NOMO-1 treated with DMSO at 0.1 percent for 48 hours (cell line): ENCODE measurements around the gene BCAN.
A peak's percentile ranks its signal among the peaks of the same experiment; 100 is the strongest.
"Not testable (repeated sequence)": the region's sequence is repeated elsewhere in the genome, so short reads cannot be mapped to it uniquely, and the experiment has no call there.

Source experiments
- DNase-seq: peaks from one replicate; lab custom pipeline; 2025; ENCODE audit not compliant: unreplicated experiment; lab: John Stamatoyannopoulos, UW

The BCAN gene, protein sequence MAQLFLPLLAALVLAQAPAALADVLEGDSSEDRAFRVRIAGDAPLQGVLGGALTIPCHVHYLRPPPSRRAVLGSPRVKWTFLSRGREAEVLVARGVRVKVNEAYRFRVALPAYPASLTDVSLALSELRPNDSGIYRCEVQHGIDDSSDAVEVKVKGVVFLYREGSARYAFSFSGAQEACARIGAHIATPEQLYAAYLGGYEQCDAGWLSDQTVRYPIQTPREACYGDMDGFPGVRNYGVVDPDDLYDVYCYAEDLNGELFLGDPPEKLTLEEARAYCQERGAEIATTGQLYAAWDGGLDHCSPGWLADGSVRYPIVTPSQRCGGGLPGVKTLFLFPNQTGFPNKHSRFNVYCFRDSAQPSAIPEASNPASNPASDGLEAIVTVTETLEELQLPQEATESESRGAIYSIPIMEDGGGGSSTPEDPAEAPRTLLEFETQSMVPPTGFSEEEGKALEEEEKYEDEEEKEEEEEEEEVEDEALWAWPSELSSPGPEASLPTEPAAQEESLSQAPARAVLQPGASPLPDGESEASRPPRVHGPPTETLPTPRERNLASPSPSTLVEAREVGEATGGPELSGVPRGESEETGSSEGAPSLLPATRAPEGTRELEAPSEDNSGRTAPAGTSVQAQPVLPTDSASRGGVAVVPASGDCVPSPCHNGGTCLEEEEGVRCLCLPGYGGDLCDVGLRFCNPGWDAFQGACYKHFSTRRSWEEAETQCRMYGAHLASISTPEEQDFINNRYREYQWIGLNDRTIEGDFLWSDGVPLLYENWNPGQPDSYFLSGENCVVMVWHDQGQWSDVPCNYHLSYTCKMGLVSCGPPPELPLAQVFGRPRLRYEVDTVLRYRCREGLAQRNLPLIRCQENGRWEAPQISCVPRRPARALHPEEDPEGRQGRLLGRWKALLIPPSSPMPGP

DNA sequence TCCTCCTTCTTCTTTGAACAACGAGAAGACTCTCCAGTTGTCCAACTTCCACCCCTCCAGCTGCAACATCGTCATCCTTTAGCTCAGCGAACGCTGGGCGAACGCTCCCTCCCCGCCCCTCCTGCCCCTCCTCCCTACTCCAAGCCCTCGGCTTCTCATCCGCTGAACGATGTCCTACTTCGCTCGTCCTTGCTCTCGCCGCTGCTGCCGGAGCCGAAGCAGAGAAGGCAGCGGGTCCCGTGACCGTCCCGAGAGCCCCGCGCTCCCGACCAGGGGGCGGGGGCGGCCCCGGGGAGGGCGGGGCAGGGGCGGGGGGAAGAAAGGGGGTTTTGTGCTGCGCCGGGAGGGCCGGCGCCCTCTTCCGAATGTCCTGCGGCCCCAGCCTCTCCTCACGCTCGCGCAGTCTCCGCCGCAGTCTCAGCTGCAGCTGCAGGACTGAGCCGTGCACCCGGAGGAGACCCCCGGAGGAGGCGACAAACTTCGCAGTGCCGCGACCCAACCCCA is at the start of gene BCAN:
TSS of gene BCAN (plus strand) at position 357 of the 504 bp plus-strand sequence. CDS start 3,938 bp downstream, outside the sequence.
- no peak for DNase-seq

DNA sequence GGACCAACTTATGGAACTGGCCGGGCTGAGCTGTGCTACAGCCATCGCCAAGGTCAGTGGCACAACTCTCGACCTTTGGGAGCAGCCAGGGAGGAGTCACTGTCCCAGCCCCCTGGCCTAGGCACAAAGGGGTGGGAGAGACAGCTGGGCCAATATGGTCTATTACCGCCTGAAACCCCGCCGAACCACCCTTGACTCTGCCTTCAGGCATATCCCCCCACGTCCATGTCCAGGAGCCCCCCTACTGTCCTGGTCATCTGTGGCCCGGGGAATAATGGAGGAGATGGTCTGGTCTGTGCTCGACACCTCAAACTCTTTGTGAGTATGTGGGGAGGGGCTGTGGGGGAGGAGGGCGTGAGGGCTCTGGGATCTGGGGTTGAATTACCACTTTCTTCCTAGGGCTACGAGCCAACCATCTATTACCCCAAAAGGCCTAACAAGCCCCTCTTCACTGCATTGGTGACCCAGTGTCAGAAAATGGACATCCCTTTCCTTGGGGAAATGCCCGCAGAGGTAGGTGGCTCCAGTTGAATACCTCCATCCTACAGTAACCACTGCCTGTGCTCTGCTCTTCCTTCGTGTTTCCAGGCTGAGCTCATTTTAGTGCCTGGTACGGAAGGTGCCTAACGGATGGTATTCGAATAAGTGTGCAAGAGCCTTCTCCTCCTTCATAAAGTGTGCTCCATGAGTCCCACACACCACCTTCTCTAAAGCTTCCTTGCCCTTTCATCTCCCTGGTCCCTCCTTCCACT is 49.6 kb upstream of the BCAN start:
- DNase-seq = no peak

DNA sequence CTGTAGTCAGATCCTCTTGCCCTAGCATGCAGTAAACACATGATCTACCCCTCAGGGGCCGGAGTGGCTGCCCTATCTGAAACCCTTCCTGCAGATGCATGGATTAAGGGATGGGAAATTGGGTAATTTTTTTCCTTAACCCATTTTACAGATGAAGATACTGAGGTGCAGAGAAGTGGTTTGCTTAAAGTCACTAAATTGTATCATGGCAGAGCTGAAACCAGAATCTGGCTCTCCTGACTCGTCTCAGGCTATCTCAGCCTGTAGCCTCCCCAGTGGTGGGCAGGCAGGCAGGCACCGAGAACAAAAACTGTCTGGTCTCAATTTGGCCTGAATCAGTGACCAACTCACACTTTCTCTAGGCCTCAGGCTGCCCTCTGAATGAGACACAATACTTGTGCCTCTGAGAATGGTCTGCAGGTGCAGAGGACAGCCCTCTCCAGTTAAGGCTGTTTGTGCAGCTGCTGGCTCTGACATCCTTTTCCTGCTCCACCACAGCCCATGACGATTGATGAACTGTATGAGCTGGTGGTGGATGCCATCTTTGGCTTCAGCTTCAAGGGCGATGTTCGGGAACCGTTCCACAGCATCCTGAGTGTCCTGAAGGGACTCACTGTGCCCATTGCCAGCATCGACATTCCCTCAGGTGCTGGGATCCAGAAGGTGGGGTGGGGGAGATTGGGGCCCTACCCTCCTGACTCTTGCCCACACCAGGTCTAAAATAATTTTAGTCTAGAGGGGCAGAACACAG is 48.8 kb upstream of the BCAN start:
- no peak for DNase-seq

DNA sequence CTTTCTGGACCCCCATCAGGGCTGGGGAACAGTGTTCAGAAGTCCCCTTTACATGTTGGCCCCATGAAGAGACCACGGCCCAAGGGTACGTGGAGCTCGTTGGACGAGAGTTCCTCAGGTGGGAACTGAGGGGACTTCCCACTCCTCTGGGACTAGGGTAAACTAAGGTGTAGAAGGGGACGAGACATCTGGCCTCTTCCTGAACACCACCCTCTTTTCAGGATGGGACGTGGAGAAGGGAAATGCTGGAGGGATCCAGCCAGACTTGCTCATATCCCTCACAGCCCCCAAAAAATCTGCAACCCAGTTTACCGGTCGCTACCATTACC is 48.3 kb upstream of the BCAN start:
- DNase-seq = no peak

DNA sequence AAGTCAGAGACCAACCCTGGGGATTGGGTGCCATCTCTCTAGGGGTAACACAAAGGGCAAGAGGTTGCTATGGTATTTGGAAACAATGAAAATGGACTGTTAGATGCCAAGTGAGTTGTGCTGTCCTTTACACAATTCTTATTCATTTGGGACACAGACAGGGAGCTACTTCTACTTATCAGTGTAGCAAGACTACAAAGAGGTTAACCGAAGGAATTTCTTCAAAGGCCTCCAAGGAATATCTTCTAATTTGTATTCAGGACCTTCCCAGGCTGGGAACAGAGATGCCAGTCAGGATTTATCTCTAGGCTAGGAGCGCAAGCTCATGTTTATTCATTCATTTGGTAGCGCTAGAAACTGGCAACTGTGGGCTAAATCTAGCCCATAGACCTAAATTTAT is 47.7 kb upstream of the BCAN start:
- DNase-seq = no peak

DNA sequence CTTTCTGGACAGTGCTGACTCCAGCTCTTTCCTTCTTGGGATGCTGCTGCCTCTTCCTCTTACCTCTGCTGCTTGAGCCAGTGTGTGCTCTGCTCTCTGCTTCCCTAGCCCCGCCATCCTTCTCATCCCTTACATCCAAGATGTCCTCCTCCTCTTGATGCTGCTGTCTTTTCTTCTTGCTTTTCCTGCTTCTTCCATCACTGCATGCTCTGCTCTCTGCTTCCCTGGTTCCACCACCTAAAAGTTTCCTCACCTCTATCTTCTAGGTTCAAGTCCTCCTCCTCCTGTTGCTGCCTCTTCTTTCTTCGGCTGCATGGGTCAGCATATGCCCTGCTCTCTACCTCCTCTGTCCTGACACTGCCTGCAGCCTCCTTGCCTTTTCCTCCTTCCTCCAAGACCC is 46.9 kb upstream of the BCAN start:
- DNase-seq = no peak

DNA sequence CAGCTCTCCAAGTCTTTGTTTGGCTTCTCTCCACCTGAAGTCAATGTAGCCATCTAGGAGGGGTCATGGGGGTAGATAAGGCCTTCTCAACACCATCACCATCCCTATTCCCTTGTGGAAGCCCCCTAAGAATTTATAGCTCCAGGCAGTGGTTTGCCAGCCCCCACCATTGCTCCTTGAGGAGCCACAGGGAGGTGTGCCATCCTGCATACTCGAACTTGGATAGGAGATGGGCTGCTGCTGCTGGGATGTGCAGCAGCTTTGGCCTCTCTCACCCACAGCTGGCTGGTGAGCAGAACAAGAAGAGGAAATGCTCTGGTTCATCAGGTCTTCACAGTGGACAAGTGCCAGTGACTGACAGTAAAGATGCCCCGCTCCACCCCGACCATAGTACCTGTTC is 45.5 kb upstream of the BCAN start:
- no peak for DNase-seq

DNA sequence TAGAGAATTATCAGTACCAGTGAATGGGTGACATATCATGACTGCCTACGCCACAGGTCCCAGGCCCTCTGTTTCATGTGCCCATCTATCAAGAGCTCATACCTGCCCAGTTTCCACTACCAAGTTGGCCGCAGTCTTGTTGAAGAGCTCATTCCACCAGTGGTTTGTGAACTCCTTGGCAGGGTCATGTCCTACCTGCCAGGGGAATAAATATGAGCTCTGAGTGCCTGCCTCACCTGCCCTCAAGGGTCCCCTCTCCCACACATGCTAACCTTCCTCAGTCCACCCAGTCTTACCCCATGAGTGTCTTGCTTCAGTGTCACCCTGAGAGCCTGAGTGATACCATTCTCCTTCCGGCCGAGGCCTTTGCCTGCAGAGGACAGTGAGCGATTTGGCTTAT is 43.8 kb upstream of the BCAN start:
- no peak for DNase-seq

DNA sequence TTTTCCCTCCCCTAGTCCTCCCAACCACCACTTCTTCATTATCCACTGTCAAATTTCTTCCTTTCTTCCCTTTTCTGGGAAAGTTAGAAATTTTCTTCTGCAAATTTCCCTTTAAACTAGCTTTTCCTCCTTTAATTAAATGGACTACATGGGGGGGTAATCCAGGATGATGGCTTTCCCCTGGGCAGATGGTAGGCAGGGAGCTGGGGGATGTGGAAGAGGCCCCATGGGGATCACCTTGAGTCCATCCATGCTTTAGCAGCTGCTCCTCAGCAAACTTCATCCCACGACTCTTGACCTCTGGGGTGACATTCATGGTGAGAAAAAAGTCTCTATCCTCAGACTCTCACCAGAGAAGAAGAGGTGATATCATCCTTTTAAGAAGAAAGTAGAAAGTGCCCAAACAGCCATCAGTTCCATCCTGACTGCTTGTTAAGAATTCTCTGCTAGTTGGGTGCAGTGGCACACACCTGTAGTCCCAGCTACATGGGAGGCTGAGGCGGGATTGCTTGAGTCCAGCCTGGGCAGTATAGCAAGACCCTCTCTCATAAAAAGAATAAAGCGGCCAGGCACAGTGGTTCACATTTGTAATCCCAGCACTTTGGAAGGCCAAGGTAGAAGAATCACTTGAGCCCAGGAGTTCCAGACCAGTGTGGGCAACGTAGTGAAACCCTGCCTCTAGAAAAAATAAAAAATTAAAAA is 43.0 kb upstream of the BCAN start:
- no peak for DNase-seq

DNA sequence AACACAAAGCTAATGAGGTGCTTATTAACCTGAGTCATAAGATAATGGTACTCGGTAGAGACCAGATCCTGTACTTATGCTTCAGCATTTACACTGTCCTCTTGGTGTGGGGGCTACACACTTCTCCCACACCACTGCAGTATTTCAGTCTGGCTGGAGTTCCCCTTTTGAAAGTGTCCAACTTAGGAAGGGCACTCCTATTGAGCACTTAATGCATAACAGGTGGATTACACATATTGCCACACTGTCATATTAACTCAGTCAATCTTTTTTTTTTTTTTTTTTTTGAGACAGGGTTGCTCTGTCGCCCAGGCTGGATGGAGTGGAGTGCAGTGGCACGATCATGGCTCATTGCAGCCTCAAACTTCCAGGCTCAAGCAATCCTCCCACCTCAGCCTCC is 42.1 kb upstream of the BCAN start:
- peak; percentile 76 for DNase-seq

DNA sequence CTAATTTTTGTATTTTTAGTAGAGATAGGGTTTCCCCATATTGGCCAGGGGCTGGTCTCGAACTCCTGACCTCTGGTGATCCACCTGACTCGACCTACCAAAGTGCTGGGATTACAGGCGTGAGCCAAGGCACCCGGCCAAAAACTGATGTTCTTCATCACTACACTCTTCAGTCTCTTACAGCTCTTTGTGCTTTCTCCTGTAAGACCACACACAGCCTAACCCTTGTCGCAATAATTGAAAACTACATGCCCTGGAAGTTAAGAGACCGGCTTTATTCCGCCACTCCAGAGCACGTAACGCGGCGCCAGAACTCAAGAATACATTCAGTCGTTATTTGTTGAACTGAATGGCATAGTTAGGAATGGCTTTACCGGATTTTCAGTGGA is 41.2 kb upstream of the BCAN start:
- no peak for DNase-seq

DNA sequence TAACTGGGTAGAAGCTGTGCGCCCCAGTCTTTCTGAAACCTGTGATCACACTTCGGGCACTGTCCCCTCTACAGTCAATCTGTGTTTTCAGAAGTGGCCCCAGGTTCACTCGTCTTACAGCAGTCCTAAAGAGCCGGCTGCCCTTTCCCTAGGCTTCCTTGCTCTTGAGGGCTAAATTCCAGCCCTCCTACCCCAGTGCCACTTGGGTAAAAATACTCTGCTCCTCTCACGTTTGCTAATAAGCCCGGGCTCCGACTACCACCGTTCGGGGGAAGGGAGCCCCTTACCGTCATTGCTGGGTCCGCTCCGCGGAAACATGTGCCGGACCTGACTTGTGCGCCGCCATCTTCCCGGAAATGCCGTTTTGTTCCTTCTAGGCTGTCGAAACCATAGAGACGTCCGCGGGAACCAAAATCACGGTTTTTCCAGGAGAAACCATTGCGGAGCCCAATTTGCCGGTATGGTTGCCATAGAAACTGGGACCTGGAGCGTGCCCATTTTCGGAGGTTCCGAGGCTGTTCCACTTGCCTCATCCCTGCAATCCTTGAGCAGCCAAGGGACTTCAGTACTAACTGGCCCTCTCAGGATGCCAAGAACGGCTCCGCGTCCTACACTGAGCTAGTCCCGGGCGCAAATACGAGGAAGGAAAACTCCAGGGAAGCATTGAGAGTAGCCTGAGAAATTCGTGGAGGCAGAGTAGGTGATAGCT is 40.6 kb upstream of the BCAN start, which contains the start of gene GPATCH4:
TSS of gene GPATCH4 (minus strand) at position 358 of the 709 bp plus-strand sequence.
- DNase-seq = peak; percentile 69

DNA sequence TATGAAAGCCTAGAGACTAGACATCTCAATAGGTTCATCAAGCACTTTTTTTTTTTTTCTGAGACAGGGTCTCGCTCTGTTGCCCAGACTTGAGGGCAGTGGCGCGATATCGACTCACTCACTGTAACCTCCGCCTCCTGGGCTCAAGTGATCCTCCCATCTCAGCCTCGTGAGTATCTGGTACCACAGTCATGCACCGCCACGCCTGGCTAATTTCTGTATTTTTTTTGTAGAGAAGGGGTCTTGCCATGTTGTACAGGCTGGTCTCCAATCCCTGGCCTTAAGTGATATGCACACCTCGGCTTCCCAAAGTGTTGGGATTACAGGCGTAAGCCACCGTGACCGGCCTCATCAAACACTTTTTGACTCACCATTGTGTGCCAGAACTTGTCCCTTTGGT is 40.0 kb upstream of the BCAN start:
- DNase-seq = no peak

DNA sequence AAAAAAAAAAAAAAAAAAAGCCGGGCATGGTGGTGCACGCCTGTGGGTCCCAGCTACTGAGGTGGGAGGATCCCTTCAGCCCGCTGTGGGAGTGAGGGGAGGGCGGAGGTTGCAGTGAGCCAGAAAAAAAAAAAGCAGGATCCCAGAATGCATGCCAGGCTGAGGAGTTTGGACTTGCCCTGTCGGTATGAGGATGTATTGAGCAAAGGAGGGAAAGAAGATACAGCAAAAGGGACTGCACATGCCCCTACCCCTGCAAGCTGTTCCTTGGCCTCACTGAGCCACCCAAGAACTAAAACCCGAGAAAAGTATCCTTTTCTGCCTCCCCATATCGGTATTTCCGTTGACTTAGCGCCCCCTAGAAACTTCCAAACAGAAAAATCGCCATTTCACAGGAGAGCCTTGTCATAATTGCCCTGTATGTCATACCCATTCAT is 39.3 kb upstream of the BCAN start:
- DNase-seq = no peak

DNA sequence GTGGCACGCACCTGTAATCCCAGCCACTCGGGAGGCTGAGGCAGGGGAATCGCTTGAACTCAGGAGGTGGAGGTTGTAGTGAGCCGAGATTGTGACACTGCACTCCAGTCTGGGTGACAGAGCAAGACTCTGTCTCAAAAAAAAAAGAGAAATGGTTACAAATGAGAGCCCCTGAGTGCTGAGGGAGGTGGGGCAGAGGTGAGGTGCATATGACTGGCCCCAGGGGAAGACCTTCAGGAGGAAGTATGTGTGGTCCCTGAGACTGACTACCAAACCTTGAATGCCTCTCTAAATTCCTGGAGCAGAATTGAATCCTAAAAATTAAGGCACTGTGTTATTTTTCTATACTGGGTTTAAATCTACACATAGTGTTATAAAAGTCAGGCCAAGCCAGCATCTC is 34.6 kb upstream of the BCAN start:
- DNase-seq = not testable (repeated sequence)

DNA sequence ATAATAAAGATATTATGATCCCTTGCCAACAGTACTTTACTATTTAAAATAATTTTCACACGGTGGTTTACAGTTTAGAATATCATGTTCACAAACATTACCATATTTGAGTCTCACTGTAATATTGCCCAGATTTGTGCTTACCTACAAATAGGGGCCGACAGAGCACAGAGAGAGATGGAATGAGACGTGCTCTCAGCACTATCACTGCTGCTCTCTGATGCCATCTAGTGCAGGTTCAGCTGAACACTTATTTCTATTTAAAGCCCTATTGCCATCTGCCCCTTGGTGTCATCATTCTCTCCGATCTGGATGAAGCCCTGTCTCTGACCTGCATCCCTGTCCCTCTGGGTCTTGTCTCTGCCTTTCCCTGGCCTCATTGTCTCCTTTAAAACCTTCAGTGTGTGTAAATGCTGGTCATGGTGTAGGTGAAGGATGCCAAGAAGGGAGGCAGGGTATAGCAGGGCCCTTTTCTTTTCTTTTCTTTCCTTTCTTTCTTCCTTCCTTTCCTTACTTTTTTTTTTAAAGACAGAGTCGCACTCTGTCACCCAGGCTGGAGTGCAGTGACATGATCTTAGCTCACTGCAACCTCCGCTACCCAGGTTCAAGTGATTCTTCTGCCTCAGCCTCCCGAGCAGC is 33.8 kb upstream of the BCAN start:
- peak; percentile 89 for DNase-seq

DNA sequence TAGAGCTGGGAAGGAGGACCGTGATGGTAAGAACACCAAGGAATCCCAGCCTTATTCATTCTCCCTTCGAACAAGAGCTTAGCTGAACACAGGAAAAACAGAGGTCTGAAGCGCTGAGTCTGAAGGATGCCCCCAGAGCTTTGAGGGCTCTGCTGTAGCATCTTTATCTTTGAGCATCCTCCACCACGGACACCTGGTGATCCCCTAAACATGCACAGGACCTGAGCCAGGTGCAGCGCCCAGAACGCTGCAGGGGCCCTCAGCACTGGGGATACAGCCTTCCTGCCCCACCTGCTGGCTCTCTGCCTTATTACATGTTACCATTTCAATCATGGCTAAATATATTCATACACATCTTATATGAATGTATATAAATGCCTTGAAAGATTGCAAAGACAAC is 32.9 kb upstream of the BCAN start:
- DNase-seq = peak; percentile 26

DNA sequence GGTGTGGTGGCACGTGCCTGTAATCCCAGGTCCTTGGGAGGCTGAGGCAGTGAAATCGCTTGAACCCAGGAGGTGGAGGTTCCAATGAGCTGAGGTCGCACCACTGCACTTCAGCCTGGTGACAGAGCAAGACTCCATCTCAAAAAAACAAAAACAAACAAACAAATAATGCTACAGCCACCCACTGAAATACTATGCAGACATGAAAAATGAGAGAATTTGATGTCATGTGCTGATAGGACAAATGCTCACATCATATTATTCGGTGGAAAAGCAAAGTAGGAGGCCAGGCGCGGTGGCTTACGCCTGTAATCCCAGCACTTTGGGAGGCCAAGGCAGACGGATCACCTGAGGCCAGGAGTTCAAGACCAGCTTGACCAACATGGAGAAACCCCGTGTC is 31.8 kb upstream of the BCAN start:
- DNase-seq = not testable (repeated sequence)

DNA sequence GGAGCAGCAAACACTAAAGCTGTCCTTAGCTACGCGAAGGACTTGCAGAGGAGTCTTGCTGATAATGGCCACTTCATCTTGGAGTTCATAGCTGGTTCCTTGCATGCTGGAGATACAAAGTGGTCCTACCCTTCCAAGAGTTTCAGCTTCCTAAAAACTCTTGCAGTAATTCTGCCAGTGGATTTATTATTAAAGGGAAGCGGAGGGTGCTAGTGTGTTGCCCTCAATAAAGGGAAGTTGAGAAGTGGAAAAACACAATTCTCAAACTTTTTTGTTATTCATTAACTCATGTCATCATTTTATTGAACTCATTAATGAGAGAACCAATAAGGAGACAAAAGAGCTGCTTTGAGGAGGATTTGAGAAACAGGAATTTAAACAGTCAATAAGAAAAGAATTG is 29.3 kb upstream of the BCAN start:
- peak; percentile 32 for DNase-seq
